GM23338 (cell line): ENCODE measurements around the gene L1CAM. TPM values are rescaled to one million over a fixed set of nuclear protein-coding genes. Genes with fewer than 3 reads are reported as not detected.

Source experiments
- ATAC-seq: fragments of 200-7000 bp; cut with Tn5 transposase; 3 replicates; pipeline ENCODE4 v1.9.1; 2020
- DNase-seq: peaks from one replicate; pipeline ENCODE4 v3.0.0-alpha.2; 2015; ENCODE audit warnings: low spot score
- H2AFZ ChIP-seq: fragments of 200-600 bp; sonication (generic); 2 replicates; pipeline ENCODE4 v1.8.0; 2016; ENCODE audit warnings: antibody characterized with exemption, mild to moderate bottlenecking, moderate library complexity
- H3F3A ChIP-seq: fragments of 200-600 bp; sonication (generic); replicated peaks from 2 replicates; pipeline ENCODE4 v1.8.0; 2017; ENCODE audit warnings: antibody characterized with exemption, mixed run types, low read depth
- H3K27ac ChIP-seq: fragments of 200-600 bp; sonication (generic); 2 replicates; pipeline ENCODE4 v1.6.1; 2016; ENCODE audit warnings: low read depth
- H3K27me3 ChIP-seq: fragments of 200-600 bp; sonication (generic); 2 replicates; pipeline ENCODE4 v1.8.0; 2016; ENCODE audit warnings: mild to moderate bottlenecking, mixed run types, moderate library complexity; ENCODE audit not compliant: insufficient read depth
- H3K36me3 ChIP-seq: fragments of 200-600 bp; sonication (generic); 2 replicates; pipeline ENCODE4 v1.8.0; 2016; ENCODE audit warnings: mild to moderate bottlenecking; ENCODE audit not compliant: insufficient read depth
- H3K4me1 ChIP-seq: fragments of 200-600 bp; sonication (generic); 2 replicates; pipeline ENCODE4 v1.8.0; 2016; ENCODE audit warnings: mild to moderate bottlenecking, moderate library complexity; ENCODE audit not compliant: insufficient read depth
- H3K4me2 ChIP-seq: fragments of 200-600 bp; sonication (generic); 2 replicates; pipeline ENCODE4 v1.7.1; 2017; ENCODE audit warnings: mixed run types
- H3K4me3 ChIP-seq: fragments of 200-600 bp; sonication (generic); 2 replicates; pipeline ENCODE4 v1.6.1; 2016; ENCODE audit warnings: mixed run types
- H3K79me2 ChIP-seq: fragments of 200-600 bp; sonication (generic); replicated peaks from 2 replicates; pipeline ENCODE4 v1.8.0; 2017; ENCODE audit warnings: mild to moderate bottlenecking; ENCODE audit not compliant: insufficient read depth
- H3K9me2 ChIP-seq: fragments of 200-600 bp; sonication (generic); 2 replicates; pipeline ENCODE4 v1.8.0; 2017; ENCODE audit not compliant: insufficient read depth
- H4K20me1 ChIP-seq: fragments of 200-600 bp; sonication (generic); replicated peaks from 2 replicates; pipeline ENCODE4 v1.8.0; 2017; ENCODE audit warnings: mild to moderate bottlenecking; ENCODE audit not compliant: insufficient read depth
- H3K27ac Mint-ChIP-seq: 2 replicates; pipeline ENCODE4 v1.8.0; 2020; ENCODE audit warnings: inconsistent platforms, mild to moderate bottlenecking, moderate library complexity, mixed read lengths
- H3K27me3 Mint-ChIP-seq: 3 replicates; pipeline ENCODE4 v1.8.0; 2022; ENCODE audit warnings: low read depth, mild to moderate bottlenecking, moderate library complexity, mixed read lengths, inconsistent platforms; ENCODE audit not compliant: insufficient read depth, poor library complexity
- H3K36me3 Mint-ChIP-seq: 3 replicates; pipeline ENCODE4 v1.8.0; 2021; ENCODE audit warnings: low read depth, mild to moderate bottlenecking, inconsistent platforms, moderate library complexity, mixed read lengths
- H3K4me1 Mint-ChIP-seq: 3 replicates; pipeline ENCODE4 v1.8.0; 2020; ENCODE audit warnings: mild to moderate bottlenecking, inconsistent platforms, mixed read lengths
- H3K4me3 Mint-ChIP-seq: 3 replicates; pipeline ENCODE4 v1.8.0; 2021; ENCODE audit warnings: moderate library complexity, mild to moderate bottlenecking, inconsistent platforms, mixed read lengths
- H3K9me3 Mint-ChIP-seq: 3 replicates; pipeline ENCODE4 v1.8.0; 2020; ENCODE audit warnings: moderate library complexity, mild to moderate bottlenecking, inconsistent platforms, mixed read lengths
- CREB1 ChIP-seq: fragments of 250-450 bp; sonication (Bioruptor Pico); IDR thresholded peaks from 2 replicates; pipeline ENCODE4 v1.5.0; 2020; ENCODE audit warnings: low read depth, mild to moderate bottlenecking, moderate library complexity
- EZH2phosphoT487 ChIP-seq: fragments of 200-600 bp; sonication (generic); IDR thresholded peaks from one replicate; pipeline ENCODE4 v1.8.1; 2018; ENCODE audit warnings: antibody characterized with exemption; ENCODE audit not compliant: unreplicated experiment
- NANOG ChIP-seq: IDR thresholded peaks from 2 replicates; pipeline ENCODE4 v1.6.1; 2016; ENCODE audit warnings: antibody characterized with exemption, borderline replicate concordance
- POLR2AphosphoS5 ChIP-seq: IDR thresholded peaks from 2 replicates; pipeline ENCODE4 v1.6.1; 2016; ENCODE audit warnings: antibody characterized with exemption, low read depth
- ZNF331 ChIP-seq: fragments of 250-450 bp; sonication (Bioruptor Pico); IDR thresholded peaks from 2 replicates; pipeline ENCODE4 v1.5.0; 2020; ENCODE audit warnings: low read depth, mild to moderate bottlenecking, moderate library complexity
- ZNF462 ChIP-seq: fragments of 250-450 bp; sonication (Bioruptor Pico); IDR thresholded peaks from 2 replicates; pipeline ENCODE4 v1.5.0; 2020; ENCODE audit warnings: mild to moderate bottlenecking, moderate library complexity
- polyA plus RNA-seq: library from polyadenylated mRNA; unstranded; fragments of >200 nt; fragmentation: Nextera tagmentation; extraction: Ambion mirVana; gene quantifications from 2 replicates; pipeline ENCODE4 v1.2.1, GENCODE V29; 2016
- total RNA-seq: library from RNA; depleted of rRNA; stranded (reverse); fragments of >200 nt; shearing (Covaris generic); gene quantifications from 2 replicates; pipeline ENCODE4 v1.2.3, GENCODE V29; 2014

The L1CAM gene
- total and polyA plus RNA-seq, 2 experiments from 2014 or later = 7.4 to 29.2 TPM

GRCh38 chrX:153935326-153935851 lies 49.4 kb upstream of the L1CAM start:
- H3F3A ChIP-seq = no peaks in the 10 kb centered on the region
- Mint-ChIP-seq H3K27ac (no peak overlapping the region), H3K9me3 (no peaks in the 10 kb centered on the region), H3K4me3 (peak overlapping the region; percentile 66), H3K36me3 (peaks cover 27% of the 10 kb centered on the region), H3K4me1 (peaks cover 19% of the 10 kb centered on the region; the same call in 2 of the 3 replicates), H3K27me3 (peaks cover 5% of the 10 kb centered on the region)
- no peaks in the 10 kb centered on the region for H3K36me3 ChIP-seq
- H3K4me3 ChIP-seq = peak overlapping the region; percentile 45; the same call in 1 of the 2 replicates
- no peaks in the 10 kb centered on the region; the same call in 1 of the 2 replicates for H4K20me1 ChIP-seq
- H3K27me3 ChIP-seq = no peaks in the 10 kb centered on the region
- peak; percentile 63 for DNase-seq
- peak; percentile 57 for ATAC-seq
- peaks cover 2% of the 10 kb centered on the region; the same call in 1 of the 2 replicates for H3K4me1 ChIP-seq
- no peaks in the 10 kb centered on the region for H3K9me2 ChIP-seq
- H3K4me2 ChIP-seq = peak overlapping the region; percentile 66
- H3K27ac ChIP-seq = no peak overlapping the region
- H2AFZ ChIP-seq = no peak overlapping the region
- peaks cover 12% of the 10 kb centered on the region for H3K79me2 ChIP-seq
- TF ChIP-seq NANOG (no peak), EZH2phosphoT487 (no peak), POLR2AphosphoS5 (no peak), ZNF462 (CRISPR knock-in tag) (no peak)

DNA sequence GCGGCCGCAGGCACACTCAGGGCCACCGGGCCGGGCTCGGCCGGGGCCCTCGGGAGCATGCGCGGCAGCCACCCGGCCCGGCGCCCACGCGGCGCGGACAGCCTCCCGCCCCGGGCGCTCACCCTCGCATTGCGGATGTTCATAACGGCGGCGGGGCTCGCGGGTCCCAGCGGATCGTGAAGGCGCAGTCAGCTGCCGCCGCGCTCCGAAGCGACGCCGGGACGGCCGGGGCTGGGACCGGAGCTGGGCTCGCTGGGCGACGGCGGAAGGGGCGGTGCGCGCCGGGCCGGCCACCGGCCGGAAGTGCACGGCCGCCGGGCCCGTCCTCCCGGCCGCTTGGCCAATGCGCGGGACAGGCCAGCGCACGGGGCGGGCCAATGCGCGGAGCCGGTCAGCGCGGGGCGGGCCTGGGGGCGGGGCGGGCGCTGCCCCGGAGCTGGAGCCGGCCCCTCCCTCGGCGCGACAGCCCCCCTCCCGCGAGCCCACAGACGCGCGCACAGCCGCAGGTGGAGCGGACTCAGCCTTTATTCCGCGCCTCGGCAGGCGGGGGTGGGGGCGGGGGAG lies 48.9 kb upstream of the L1CAM start, which contains the start of gene NAA10:
NAA10 (minus strand) TSS at position 276 of the 564 bp plus-strand sequence; CDS start at position 143, 133 bp downstream.
- Histone ChIP-seq H3K36me3 (no peaks in the 10 kb centered on the region), H4K20me1 (no peaks in the 10 kb centered on the region; the same call in 1 of the 2 replicates), H3K27ac (no peak within 1 kb of the TSS), H3K4me2 (peak within 1 kb of the TSS; percentile 80), H3K9me2 (no peaks in the 10 kb centered on the region), H3K79me2 (peaks cover 12% of the 10 kb centered on the region), H3K4me1 (no peaks in the 10 kb centered on the region; the same call in 1 of the 2 replicates), H3K4me3 (peak within 1 kb of the TSS; percentile 68), H3K27me3 (no peaks in the 10 kb centered on the region), H3F3A (no peaks in the 10 kb centered on the region), H2AFZ (no peak within 1 kb of the TSS)
- Mint-ChIP-seq H3K4me1 (peaks cover 13% of the 10 kb centered on the region; the same call in 2 of the 3 replicates), H3K4me3 (peak within 1 kb of the TSS; percentile 86), H3K27ac (no peak within 1 kb of the TSS), H3K36me3 (peaks cover 27% of the 10 kb centered on the region), H3K9me3 (no peaks in the 10 kb centered on the region), H3K27me3 (peaks cover 5% of the 10 kb centered on the region)
- peak; percentile 73 for DNase-seq
- no peak for TF ChIP-seq CREB1 (CRISPR knock-in tag)
- TF ChIP-seq ZNF331 (CRISPR knock-in tag) = no peak
- no peak for TF ChIP-seq NANOG
- peak; percentile 90 for ATAC-seq
